Brain pericyte (primary cell): Measurements from ENCODE around the gene PCBP3.

Experiments
- DNase-seq: peaks from one replicate; pipeline ENCODE4 v3.0.0-alpha.2; 2012; ENCODE audit warnings: low read depth, low spot score

PCBP3 gene

GRCh38 chr21:45990741-45991605 is 347.4 kb downstream of the PCBP3 start:
- DNase-seq = no peak

GRCh38 chr21:45991606-45992300 is 348.2 kb downstream of the PCBP3 start:
- DNase-seq = no peak
